Colonic mucosa (tissue), 4 donors: Measurements from ENCODE around the gene CCDC69. TPM values are rescaled to one million over a fixed set of nuclear protein-coding genes. Genes with fewer than 3 reads are reported as not detected.
"Not testable (repeated sequence)": the region's sequence is repeated elsewhere in the genome, so short reads cannot be mapped to it uniquely, and the experiment has no call there.

Experiments
- DNase-seq: peaks from one replicate; pipeline ENCODE4 v3.0.0-alpha.2; 2020
- H3K27ac ChIP-seq: fragments of 200-600 bp; one replicate; pipeline ENCODE4 v1.8.0; 2021
- H3K27me3 ChIP-seq: fragments of 200-600 bp; one replicate; pipeline ENCODE4 v1.8.0; 2021
- H3K36me3 ChIP-seq: fragments of 200-600 bp; one replicate; pipeline ENCODE4 v1.8.0; 2021
- H3K4me1 ChIP-seq: fragments of 200-600 bp; one replicate; pipeline ENCODE4 v1.8.0; 2021; ENCODE audit warnings: mild to moderate bottlenecking
- H3K4me3 ChIP-seq: fragments of 200-600 bp; one replicate; pipeline ENCODE4 v1.8.0; 2021
- H3K9ac ChIP-seq, 2 donors: one replicate each; pipeline ENCODE4 v1.7.0; 2013; ENCODE audit warnings: control low read depth in 2 of 2, low read depth in 2 of 2, low read length in 2 of 2
- H3K9me3 ChIP-seq: fragments of 200-600 bp; one replicate; pipeline ENCODE4 v1.8.0; 2021
- intact Hi-C: fragments of 100-400 bp; cut with DNase I; formaldehyde crosslinking; loops from one replicate; pipeline ENCODE4 v1.14.1; 2022
- total RNA-seq, 2 donors: library from RNA; stranded (reverse); fragmentation: NEBNext Ultra II Directional in 1 of 2; extraction: Animal tissue kit (Norgen Biotek cat#: 25700) in 1 of 2; gene quantifications; one replicate each; pipeline ENCODE4 v1.2.1, GENCODE V29; 2021
- TF ChIP-seq, protein P1 (sequence below): fragments of 200-600 bp; IDR thresholded peaks from one replicate; pipeline ENCODE4 v1.8.0; 2022; ENCODE audit warnings: antibody characterized with exemption, mild to moderate bottlenecking
- donor health status: healthy.
- donor health status: DM: no; HTN: no; CAD: no.
- donor health status: DM: no; HTN: no; CAD: no.

CCDC69 gene
- total RNA-seq, 2 donors from 2014 or later: 4.2 to 23.8 TPM

GRCh38 chr5:151255621-151256286 lies 31.9 kb upstream of the CCDC69 start:
- Histone ChIP-seq H3K4me3 (no peak overlapping the region), H3K9me3 (no peaks in the 10 kb centered on the region), H3K9ac (no peak overlapping the region), H3K36me3 (no peaks in the 10 kb centered on the region), H3K27ac (no peak overlapping the region), H3K4me1 (peaks cover 6% of the 10 kb centered on the region), H3K27me3 (no peaks in the 10 kb centered on the region)
- intact Hi-C loops: no loop called here
- TF ChIP-seq, protein P1, sequence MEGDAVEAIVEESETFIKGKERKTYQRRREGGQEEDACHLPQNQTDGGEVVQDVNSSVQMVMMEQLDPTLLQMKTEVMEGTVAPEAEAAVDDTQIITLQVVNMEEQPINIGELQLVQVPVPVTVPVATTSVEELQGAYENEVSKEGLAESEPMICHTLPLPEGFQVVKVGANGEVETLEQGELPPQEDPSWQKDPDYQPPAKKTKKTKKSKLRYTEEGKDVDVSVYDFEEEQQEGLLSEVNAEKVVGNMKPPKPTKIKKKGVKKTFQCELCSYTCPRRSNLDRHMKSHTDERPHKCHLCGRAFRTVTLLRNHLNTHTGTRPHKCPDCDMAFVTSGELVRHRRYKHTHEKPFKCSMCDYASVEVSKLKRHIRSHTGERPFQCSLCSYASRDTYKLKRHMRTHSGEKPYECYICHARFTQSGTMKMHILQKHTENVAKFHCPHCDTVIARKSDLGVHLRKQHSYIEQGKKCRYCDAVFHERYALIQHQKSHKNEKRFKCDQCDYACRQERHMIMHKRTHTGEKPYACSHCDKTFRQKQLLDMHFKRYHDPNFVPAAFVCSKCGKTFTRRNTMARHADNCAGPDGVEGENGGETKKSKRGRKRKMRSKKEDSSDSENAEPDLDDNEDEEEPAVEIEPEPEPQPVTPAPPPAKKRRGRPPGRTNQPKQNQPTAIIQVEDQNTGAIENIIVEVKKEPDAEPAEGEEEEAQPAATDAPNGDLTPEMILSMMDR: no peak
- no peak for DNase-seq

DNA sequence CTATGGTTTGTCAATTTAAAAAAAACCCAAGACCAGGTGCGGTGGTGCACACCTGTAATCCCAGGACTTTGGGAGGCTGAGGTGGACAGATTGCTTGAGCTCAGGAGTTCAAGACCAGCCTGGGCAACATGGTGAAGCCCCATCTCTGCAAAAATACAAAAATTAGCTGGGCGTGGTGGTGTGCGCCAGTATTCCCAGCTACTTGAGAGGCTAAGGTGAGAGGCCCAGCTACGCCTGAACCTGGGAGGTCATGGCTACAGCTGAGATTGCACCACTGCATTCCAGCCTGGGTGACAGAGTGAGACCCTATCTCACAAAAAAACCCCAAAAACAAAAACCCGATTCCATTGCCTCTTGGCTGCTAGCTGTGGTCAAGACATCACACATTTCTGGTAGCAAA lies 31.1 kb upstream of the CCDC69 start:
- H3K36me3 ChIP-seq, intact Hi-C loops, H3K4me1 ChIP-seq, H3K9me3 ChIP-seq, H3K4me3 ChIP-seq, H3K9ac ChIP-seq, DNase-seq, H3K27me3 ChIP-seq, H3K27ac ChIP-seq: not testable (repeated sequence)

DNA sequence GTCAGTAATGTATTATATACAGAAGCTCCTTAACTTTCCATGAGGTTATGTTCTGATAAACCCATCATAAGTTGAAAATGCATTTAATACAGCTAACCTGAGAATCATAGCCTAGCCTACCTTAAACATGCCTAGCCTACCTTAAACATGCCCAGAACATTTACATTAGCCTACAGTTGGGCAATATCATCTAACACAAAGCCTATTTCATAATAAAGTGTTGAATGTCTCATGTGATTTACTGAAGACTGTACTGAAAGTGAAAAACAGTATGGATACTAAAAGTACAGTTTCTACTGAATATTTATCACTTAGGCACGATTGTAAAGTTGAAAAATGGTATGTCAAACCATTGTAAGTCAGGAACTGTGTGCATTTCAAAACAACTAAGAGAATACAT lies 30.7 kb upstream of the CCDC69 start:
- Histone ChIP-seq H3K4me3 (no peak overlapping the region), H3K9ac (no peak overlapping the region)
- intact Hi-C loops: no loop called here

DNA sequence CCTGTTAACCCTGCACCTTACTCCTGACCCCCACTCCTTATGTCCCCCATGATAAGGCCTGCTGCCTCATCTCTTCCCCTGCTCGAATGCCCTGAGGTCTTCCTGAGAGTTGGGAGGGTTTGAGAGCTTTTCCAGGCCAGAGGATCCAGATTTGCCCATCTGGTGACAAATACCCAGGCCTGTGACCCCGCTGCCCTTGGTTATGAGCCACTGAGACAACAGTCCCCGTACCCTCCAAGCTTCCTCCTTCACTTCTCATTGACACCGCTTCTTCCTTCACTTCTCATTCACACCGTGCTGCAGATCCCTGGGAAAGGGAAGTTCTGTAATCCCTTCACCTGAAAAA lies 29.7 kb upstream of the CCDC69 start:
- Histone ChIP-seq H3K4me1 (peaks cover 6% of the 10 kb centered on the region), H3K27me3 (no peaks in the 10 kb centered on the region), H3K27ac (peak overlapping the region; percentile 73), H3K9me3 (no peaks in the 10 kb centered on the region), H3K4me3 (peak overlapping the region; percentile 65), H3K36me3 (no peaks in the 10 kb centered on the region), H3K9ac (peak overlapping the region; percentile 78 to 98)
- DNase-seq: peak; percentile 28
- intact Hi-C loops: no loop called here
- TF ChIP-seq, protein P1: no peak

More for the DNA sequence above, 30.7 kb upstream of the CCDC69 start:
- Histone ChIP-seq H3K27ac (no peak overlapping the region), H3K27me3 (no peaks in the 10 kb centered on the region), H3K4me1 (peaks cover 6% of the 10 kb centered on the region), H3K9me3 (no peaks in the 10 kb centered on the region), H3K36me3 (no peaks in the 10 kb centered on the region)
- DNase-seq: no peak
- TF ChIP-seq, protein P1: no peak

- TF ChIP-seq, protein P1: no peak
- H3K27me3 ChIP-seq: no peaks in the 10 kb centered on the region
- peak within 1 kb of the TSS; percentile 78 to 98 for H3K9ac ChIP-seq
- H3K4me1 ChIP-seq: peaks cover 6% of the 10 kb centered on the region
- peak; percentile 100 for DNase-seq
- intact Hi-C loops: no loop called here
- H3K4me3 ChIP-seq: peak within 1 kb of the TSS; percentile 65
- peak within 1 kb of the TSS; percentile 73 for H3K27ac ChIP-seq
- H3K36me3 ChIP-seq: no peaks in the 10 kb centered on the region
- no peaks in the 10 kb centered on the region for H3K9me3 ChIP-seq
Observed at GRCh38 chr5:151252762-151253604, 29.1 kb upstream of the CCDC69 start, which contains the start of gene GM2A. Gene GM2A, plus strand, starts transcription at chr5:151253185. Its CDS starts 32 bp downstream, at chr5:151253217.

- Histone ChIP-seq H3K4me1 (peaks cover 6% of the 10 kb centered on the region), H3K27ac (peak overlapping the region; percentile 56), H3K4me3 (no peak overlapping the region), H3K36me3 (no peaks in the 10 kb centered on the region), H3K27me3 (no peaks in the 10 kb centered on the region), H3K9me3 (no peaks in the 10 kb centered on the region), H3K9ac (no peak overlapping the region)
- intact Hi-C loops: no loop called here
- TF ChIP-seq, protein P1: no peak
- DNase-seq: no peak
Observed at GRCh38 chr5:151251621-151252020, 27.7 kb upstream of the CCDC69 start.
